Trophoblast cell (in vitro differentiated cells and primary cell): ENCODE results near the gene TSPAN2.

Source experiments
- DNase-seq, 2 donors: peaks; one replicate each; pipeline ENCODE4 v3.0.0-alpha.2; 2016
- H2AFZ ChIP-seq: 2 replicates; pipeline ENCODE4 v1.6.1; 2013; ENCODE audit warnings: low read length, moderate library complexity, mild to moderate bottlenecking; ENCODE audit not compliant: insufficient read depth, poor library complexity
- H2AK5ac ChIP-seq: 2 replicates; pipeline ENCODE4 v1.6.1; 2013; ENCODE audit warnings: mild to moderate bottlenecking, low read length
- H2BK120ac ChIP-seq: 2 replicates; pipeline ENCODE4 v1.6.1; 2013; ENCODE audit warnings: low read length, mild to moderate bottlenecking, moderate library complexity; ENCODE audit not compliant: insufficient read depth, poor library complexity
- H2BK12ac ChIP-seq: 2 replicates; pipeline ENCODE4 v1.6.1; 2013; ENCODE audit warnings: mild to moderate bottlenecking, low read length, moderate library complexity
- H2BK5ac ChIP-seq: 2 replicates; pipeline ENCODE4 v1.6.1; 2013; ENCODE audit warnings: low read length, low read depth, moderate library complexity, mild to moderate bottlenecking; ENCODE audit not compliant: poor library complexity
- H3K14ac ChIP-seq: 2 replicates; pipeline ENCODE4 v1.6.1; 2013; ENCODE audit warnings: mild to moderate bottlenecking, low read length
- H3K18ac ChIP-seq: 2 replicates; pipeline ENCODE4 v1.6.1; 2013; ENCODE audit warnings: mild to moderate bottlenecking, low read length
- H3K23ac ChIP-seq: 2 replicates; pipeline ENCODE4 v1.6.1; 2013; ENCODE audit warnings: low read length
- H3K27ac ChIP-seq: 2 replicates; pipeline ENCODE4 v1.5.1; 2013; ENCODE audit warnings: low read depth, mild to moderate bottlenecking, inconsistent platforms, low read length, moderate library complexity
- H3K27me3 ChIP-seq: 2 replicates; pipeline ENCODE4 v1.6.1; 2013; ENCODE audit warnings: inconsistent platforms, mild to moderate bottlenecking, low read length, moderate library complexity; ENCODE audit not compliant: insufficient read depth
- H3K36me3 ChIP-seq, 2 experiments: 1 replicate in 1 of 2; 2 replicates in 1 of 2; pipeline ENCODE4 v1.6.1; 2013; ENCODE audit warnings: low read length in 2 of 2, mild to moderate bottlenecking in 2 of 2, moderate library complexity in 1 of 2; ENCODE audit not compliant: insufficient read depth in 2 of 2, control insufficient read depth in 1 of 2
- H3K4ac ChIP-seq: 2 replicates; pipeline ENCODE4 v1.6.1; 2013; ENCODE audit warnings: low read depth, mild to moderate bottlenecking, low read length, moderate library complexity
- H3K4me1 ChIP-seq, 2 experiments: 1 replicate in 1 of 2; 2 replicates in 1 of 2; pipeline ENCODE4 v1.6.1; 2013; ENCODE audit warnings: low read length in 2 of 2, mild to moderate bottlenecking in 2 of 2, moderate library complexity in 1 of 2; ENCODE audit not compliant: insufficient read depth in 2 of 2, control insufficient read depth in 1 of 2
- H3K4me2 ChIP-seq: 2 replicates; pipeline ENCODE4 v1.6.1; 2013; ENCODE audit warnings: inconsistent platforms, mild to moderate bottlenecking, low read length, moderate library complexity
- H3K4me3 ChIP-seq: 2 replicates; pipeline ENCODE4 v1.5.1; 2013; ENCODE audit warnings: mild to moderate bottlenecking, low read depth, low read length, inconsistent platforms
- H3K79me1 ChIP-seq: one replicate; pipeline ENCODE4 v1.6.1; 2013; ENCODE audit warnings: low read length
- H3K79me2 ChIP-seq: 2 replicates; pipeline ENCODE4 v1.6.1; 2013; ENCODE audit warnings: low read length, mild to moderate bottlenecking; ENCODE audit not compliant: control insufficient read depth, insufficient read depth, poor library complexity
- H3K9ac ChIP-seq: 2 replicates; pipeline ENCODE4 v1.6.1; 2013; ENCODE audit warnings: mild to moderate bottlenecking, low read length
- H3K9me3 ChIP-seq: 2 replicates; pipeline ENCODE4 v1.6.1; 2013; ENCODE audit warnings: low read depth, mild to moderate bottlenecking, control low read depth, inconsistent platforms, low read length; ENCODE audit not compliant: insufficient read depth
- H4K12ac ChIP-seq: 2 replicates; pipeline ENCODE4 v1.6.1; 2013; ENCODE audit warnings: low read depth, mild to moderate bottlenecking, low read length, moderate library complexity
- H4K8ac ChIP-seq: 2 replicates; pipeline ENCODE4 v1.6.1; 2013; ENCODE audit warnings: low read depth, mild to moderate bottlenecking, low read length, moderate library complexity
- H4K91ac ChIP-seq: one replicate; pipeline ENCODE4 v1.6.1; 2013; ENCODE audit warnings: low read depth, mild to moderate bottlenecking, low read length, moderate library complexity
- WGBS: extraction: QIAGEN DNeasy Blood & Tissue Kit; methylation state at CpG from one replicate; pipeline ENCODE4 v1.1.7; 2013; ENCODE audit warnings: missing lambda C conversion rate; ENCODE audit not compliant: insufficient read length, insufficient coverage; ENCODE audit errors: extremely low coverage; 5-methylcytosine and 5-hydroxymethylcytosine counted together

Gene TSPAN2

GRCh38 chr1:115067161-115067859 is 22.0 kb downstream of the TSPAN2 start:
- Histone ChIP-seq H2BK5ac (no peak overlapping the region), H3K18ac (no peak overlapping the region), H3K23ac (no peak overlapping the region), H3K79me1 (peaks cover under 1% of the 10 kb centered on the region), H3K9me3 (no peaks in the 10 kb centered on the region), H3K14ac (no peak overlapping the region), H3K4ac (no peak overlapping the region), H3K9ac (no peak overlapping the region), H3K27me3 (no peaks in the 10 kb centered on the region), H2BK120ac (no peak overlapping the region), H3K4me3 (no peak overlapping the region), H2AK5ac (no peak overlapping the region), H2BK12ac (no peak overlapping the region), H3K79me2 (no peaks in the 10 kb centered on the region), H4K8ac (no peak overlapping the region), H2AFZ (no peak overlapping the region), H4K12ac (no peak overlapping the region), H3K4me2 (no peak overlapping the region), H3K27ac (no peak overlapping the region), H3K36me3 (peaks cover 0 to 3% of the 10 kb centered on the region in 2 experiments), H3K4me1 (peaks cover 3 to 4% of the 10 kb centered on the region in 2 experiments), H4K91ac (no peak overlapping the region)
- no CpG with 5 or more reads among the region's 8 CpGs for WGBS
- no peak for DNase-seq

GRCh38 chr1:115065021-115065420 is 24.3 kb downstream of the TSPAN2 start:
- DNase-seq = no peak
- no peaks in the 10 kb centered on the region for H3K9me3 ChIP-seq
- H3K27ac ChIP-seq = no peak overlapping the region
- H3K4me2 ChIP-seq = no peak overlapping the region
- H3K79me2 ChIP-seq = no peaks in the 10 kb centered on the region
- H3K36me3 ChIP-seq = peaks cover 0 to 3% of the 10 kb centered on the region in 2 experiments
- H3K9ac ChIP-seq = no peak overlapping the region
- no peak overlapping the region for H3K14ac ChIP-seq
- H4K8ac ChIP-seq = no peak overlapping the region
- peaks cover 8 to 11% of the 10 kb centered on the region in 2 experiments for H3K4me1 ChIP-seq
- H2BK120ac ChIP-seq = no peak overlapping the region
- no peak overlapping the region for H3K4ac ChIP-seq
- no peak overlapping the region for H2BK5ac ChIP-seq
- H3K4me3 ChIP-seq = no peak overlapping the region
- H3K18ac ChIP-seq = no peak overlapping the region
- H2AK5ac ChIP-seq = no peak overlapping the region
- H3K27me3 ChIP-seq = no peaks in the 10 kb centered on the region
- H4K91ac ChIP-seq = no peak overlapping the region
- no peak overlapping the region for H3K23ac ChIP-seq
- no CpG with 5 or more reads among the region's 6 CpGs for WGBS
- H2BK12ac ChIP-seq = no peak overlapping the region
- H4K12ac ChIP-seq = no peak overlapping the region
- no peak overlapping the region for H2AFZ ChIP-seq
- H3K79me1 ChIP-seq = peaks cover 9% of the 10 kb centered on the region

DNA sequence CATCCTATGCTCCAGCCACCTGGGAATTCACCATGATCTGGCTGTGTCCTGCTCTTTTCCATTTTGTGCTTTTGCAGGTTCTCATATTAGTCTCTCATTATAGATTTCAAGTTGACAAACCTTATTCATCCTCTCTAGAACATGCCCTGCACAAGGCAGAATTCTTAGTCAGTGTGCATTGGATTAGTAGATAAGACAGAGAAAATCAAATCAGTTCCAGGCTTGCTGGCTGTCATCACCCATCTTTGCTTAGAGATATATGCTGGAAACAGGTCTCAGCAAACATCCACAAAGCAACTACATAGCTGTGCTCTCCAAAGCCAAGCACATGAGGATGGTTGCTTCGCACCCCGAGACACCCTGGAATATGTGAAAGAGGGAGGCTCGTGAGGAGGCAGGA is 24.8 kb downstream of the TSPAN2 start:
- H3K14ac ChIP-seq = no peak overlapping the region
- no peak overlapping the region for H3K18ac ChIP-seq
- no CpG with 5 or more reads among the region's 3 CpGs for WGBS
- H3K9ac ChIP-seq = no peak overlapping the region
- H3K4ac ChIP-seq = no peak overlapping the region
- H2BK5ac ChIP-seq = no peak overlapping the region
- H2AK5ac ChIP-seq = no peak overlapping the region
- no peak overlapping the region for H3K4me3 ChIP-seq
- peaks cover 8 to 11% of the 10 kb centered on the region in 2 experiments for H3K4me1 ChIP-seq
- H3K27ac ChIP-seq = no peak overlapping the region
- H2AFZ ChIP-seq = no peak overlapping the region
- H2BK120ac ChIP-seq = no peak overlapping the region
- H2BK12ac ChIP-seq = no peak overlapping the region
- no peaks in the 10 kb centered on the region for H3K27me3 ChIP-seq
- H3K36me3 ChIP-seq = peaks cover 0 to 3% of the 10 kb centered on the region in 2 experiments
- no peak overlapping the region for H3K23ac ChIP-seq
- no peak overlapping the region for H4K12ac ChIP-seq
- H3K9me3 ChIP-seq = no peaks in the 10 kb centered on the region
- peaks cover 9% of the 10 kb centered on the region for H3K79me1 ChIP-seq
- no peak for DNase-seq
- H3K4me2 ChIP-seq = no peak overlapping the region
- H4K91ac ChIP-seq = no peak overlapping the region
- H3K79me2 ChIP-seq = no peaks in the 10 kb centered on the region
- no peak overlapping the region for H4K8ac ChIP-seq

GRCh38 chr1:115063228-115063901 is 25.9 kb downstream of the TSPAN2 start:
- peaks cover 8 to 11% of the 10 kb centered on the region in 2 experiments for H3K4me1 ChIP-seq
- H3K4me3 ChIP-seq = no peak overlapping the region
- no peak overlapping the region for H3K9ac ChIP-seq
- no peak overlapping the region for H3K18ac ChIP-seq
- no peaks in the 10 kb centered on the region for H3K9me3 ChIP-seq
- no peak overlapping the region for H2AFZ ChIP-seq
- no peak overlapping the region for H3K23ac ChIP-seq
- H3K79me1 ChIP-seq = peaks cover 9% of the 10 kb centered on the region
- H3K27me3 ChIP-seq = no peaks in the 10 kb centered on the region
- no peak overlapping the region for H3K27ac ChIP-seq
- H4K91ac ChIP-seq = no peak overlapping the region
- DNase-seq = no peak
- no peak overlapping the region for H3K4me2 ChIP-seq
- no peak overlapping the region for H2AK5ac ChIP-seq
- H2BK5ac ChIP-seq = no peak overlapping the region
- H2BK12ac ChIP-seq = no peak overlapping the region
- H3K36me3 ChIP-seq = no peaks in the 10 kb centered on the region
- no peak overlapping the region for H3K14ac ChIP-seq
- H4K8ac ChIP-seq = no peak overlapping the region
- whole genome bisulfite sequencing = no CpG with 5 or more reads among the region's 7 CpGs
- H4K12ac ChIP-seq = no peak overlapping the region
- no peak overlapping the region for H2BK120ac ChIP-seq
- no peak overlapping the region for H3K4ac ChIP-seq
- H3K79me2 ChIP-seq = no peaks in the 10 kb centered on the region
